Suprapubic skin (tissue), 4 donors: Measurements from ENCODE around the gene HLCS. TPM values are rescaled to one million over a fixed set of nuclear protein-coding genes. Genes with fewer than 3 reads are reported as not detected.

ENCODE experiments used
- DNase-seq, 2 donors: peaks; one replicate each; pipeline ENCODE4 v3.0.0-alpha.2; 2019; ENCODE audit warnings: low spot score in 2 of 2
- H3K27ac ChIP-seq: fragments of 200-600 bp; sonication (generic); one replicate; pipeline ENCODE4 v1.5.1; 2019
- H3K27me3 ChIP-seq: fragments of 200-600 bp; sonication (generic); one replicate; pipeline ENCODE4 v1.5.1; 2019
- H3K36me3 ChIP-seq: fragments of 200-600 bp; sonication (generic); one replicate; pipeline ENCODE4 v1.5.1; 2019
- H3K4me1 ChIP-seq: fragments of 200-600 bp; sonication (generic); one replicate; pipeline ENCODE4 v1.5.1; 2019
- H3K4me3 ChIP-seq: fragments of 200-600 bp; sonication (generic); one replicate; pipeline ENCODE4 v1.5.1; 2019; ENCODE audit warnings: mild to moderate bottlenecking
- H3K9me3 ChIP-seq: fragments of 200-600 bp; sonication (generic); one replicate; pipeline ENCODE4 v1.5.1; 2019
- EP300 ChIP-seq: sonication (generic); formaldehyde crosslinking; IDR thresholded peaks from one replicate; pipeline ENCODE4 v1.6.1; 2017; ENCODE audit warnings: antibody characterized with exemption
- POLR2A ChIP-seq, 2 donors: fragments of 450-650 bp; IDR thresholded peaks; one replicate each; pipeline ENCODE4 v1.6.1; 2017; ENCODE audit warnings: antibody characterized with exemption in 2 of 2, mild to moderate bottlenecking in 2 of 2, moderate library complexity in 2 of 2
- POLR2AphosphoS5 ChIP-seq, 3 donors: sonication (generic); formaldehyde crosslinking; IDR thresholded peaks; one replicate each; pipeline ENCODE4 v1.6.1; 2017; ENCODE audit warnings: antibody characterized with exemption in 3 of 3
- whole genome bisulfite sequencing: methylation state at CpG from one replicate; pipeline ENCODE4 v1.1.5; 2018; 5-methylcytosine and 5-hydroxymethylcytosine counted together
- total RNA-seq, 4 donors: library from RNA; depleted of rRNA; stranded (reverse); fragments of >200 nt; gene quantifications; one replicate each; pipeline ENCODE4 v1.1.0, GENCODE V29; 2016
- TF ChIP-seq, protein P1 (sequence below), 2 donors: fragments of 200-600 bp in 1 of 2; fragments of 450-650 bp in 1 of 2; sonication (generic) in 1 of 2; IDR thresholded peaks; one replicate each; pipeline ENCODE4 v1.5.1; 2016 to 2019; ENCODE audit warnings: antibody characterized with exemption in 2 of 2, mild to moderate bottlenecking in 1 of 2, moderate library complexity in 1 of 2

Gene HLCS
- total RNA-seq, 4 donors from 2014 or later: 8.4 to 16.1 (median 11.5) TPM

DNA sequence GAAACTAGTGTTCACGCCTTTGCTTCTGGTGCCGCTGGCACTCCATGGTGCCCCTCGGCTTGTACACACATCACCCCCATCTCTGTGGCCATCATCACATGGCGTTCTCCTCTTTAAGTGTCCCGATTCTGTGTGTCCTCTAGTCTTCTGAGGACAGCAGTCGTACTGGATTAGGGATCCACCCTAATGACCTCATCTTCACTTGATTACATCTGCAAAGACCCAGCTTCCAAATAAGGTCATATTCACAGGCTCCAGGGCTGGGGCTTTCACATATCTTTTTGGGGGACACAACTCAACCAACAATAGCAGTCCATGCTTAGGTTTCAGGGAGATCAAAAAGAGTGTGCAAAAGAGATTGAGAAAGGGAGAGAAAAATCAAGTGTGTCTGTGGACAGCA is 64.9 kb downstream of the HLCS start:
- Histone ChIP-seq H3K9me3 (no peaks in the 10 kb centered on the region), H3K27ac (no peak overlapping the region), H3K4me3 (no peak overlapping the region), H3K27me3 (no peaks in the 10 kb centered on the region), H3K4me1 (no peaks in the 10 kb centered on the region), H3K36me3 (peaks cover 6% of the 10 kb centered on the region)
- TF ChIP-seq EP300 (no peak), POLR2A (IDR thresholded peaks at IDR 0.05) (no peak), POLR2AphosphoS5 (IDR thresholded peaks at IDR 0.05) (no peak)
- TF ChIP-seq, protein P1, sequence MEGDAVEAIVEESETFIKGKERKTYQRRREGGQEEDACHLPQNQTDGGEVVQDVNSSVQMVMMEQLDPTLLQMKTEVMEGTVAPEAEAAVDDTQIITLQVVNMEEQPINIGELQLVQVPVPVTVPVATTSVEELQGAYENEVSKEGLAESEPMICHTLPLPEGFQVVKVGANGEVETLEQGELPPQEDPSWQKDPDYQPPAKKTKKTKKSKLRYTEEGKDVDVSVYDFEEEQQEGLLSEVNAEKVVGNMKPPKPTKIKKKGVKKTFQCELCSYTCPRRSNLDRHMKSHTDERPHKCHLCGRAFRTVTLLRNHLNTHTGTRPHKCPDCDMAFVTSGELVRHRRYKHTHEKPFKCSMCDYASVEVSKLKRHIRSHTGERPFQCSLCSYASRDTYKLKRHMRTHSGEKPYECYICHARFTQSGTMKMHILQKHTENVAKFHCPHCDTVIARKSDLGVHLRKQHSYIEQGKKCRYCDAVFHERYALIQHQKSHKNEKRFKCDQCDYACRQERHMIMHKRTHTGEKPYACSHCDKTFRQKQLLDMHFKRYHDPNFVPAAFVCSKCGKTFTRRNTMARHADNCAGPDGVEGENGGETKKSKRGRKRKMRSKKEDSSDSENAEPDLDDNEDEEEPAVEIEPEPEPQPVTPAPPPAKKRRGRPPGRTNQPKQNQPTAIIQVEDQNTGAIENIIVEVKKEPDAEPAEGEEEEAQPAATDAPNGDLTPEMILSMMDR (IDR thresholded peaks at IDR 0.05): no peak
- 94% methylated on average over 6 of the region's 6 CpGs for WGBS
- no peak for DNase-seq

GRCh38 chr21:36893581-36893980 is 72.9 kb downstream of the HLCS start:
- Histone ChIP-seq H3K4me1 (no peaks in the 10 kb centered on the region), H3K27me3 (no peaks in the 10 kb centered on the region), H3K36me3 (no peaks in the 10 kb centered on the region), H3K27ac (no peak overlapping the region), H3K4me3 (no peak overlapping the region), H3K9me3 (no peaks in the 10 kb centered on the region)
- TF ChIP-seq EP300: no peak
- no peak for TF ChIP-seq POLR2AphosphoS5 (IDR thresholded peaks at IDR 0.05)
- TF ChIP-seq, protein P1 (IDR thresholded peaks at IDR 0.05): no peak
- no peak for TF ChIP-seq POLR2A (IDR thresholded peaks at IDR 0.05)
- 95% methylated on average over 11 of the region's 11 CpGs for WGBS
- no peak for DNase-seq

DNA sequence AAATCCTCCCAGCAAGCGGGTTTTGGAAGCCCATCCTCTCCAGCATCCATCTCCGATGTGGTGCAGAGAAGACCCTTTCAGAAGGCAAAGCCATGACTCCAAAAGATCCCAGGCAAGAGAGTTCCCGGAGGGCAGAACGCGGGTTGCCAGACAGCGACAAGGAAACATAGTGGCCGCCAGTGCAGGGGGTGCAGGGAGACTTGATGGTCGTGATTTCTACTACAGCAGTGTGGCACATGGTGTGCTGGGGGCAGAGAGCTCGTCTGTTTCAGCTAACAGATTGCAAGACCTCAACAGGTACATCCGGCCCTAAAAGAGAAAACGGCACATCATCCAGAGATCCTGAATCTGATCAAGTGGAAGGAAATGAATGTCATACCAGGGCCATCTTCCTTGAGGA is 74.3 kb downstream of the HLCS start:
- WGBS: 88% methylated on average over 11 of the region's 11 CpGs

GRCh38 chr21:36891692-36892091 is 74.8 kb downstream of the HLCS start:
- Histone ChIP-seq H3K4me1 (no peaks in the 10 kb centered on the region), H3K27me3 (no peaks in the 10 kb centered on the region), H3K4me3 (no peak overlapping the region), H3K27ac (no peak overlapping the region), H3K36me3 (no peaks in the 10 kb centered on the region), H3K9me3 (no peaks in the 10 kb centered on the region)
- TF ChIP-seq EP300 (no peak), POLR2AphosphoS5 (IDR thresholded peaks at IDR 0.05) (no peak)
- TF ChIP-seq, protein P1 (IDR thresholded peaks at IDR 0.05): no peak
- no peak for DNase-seq
- 50% methylated on average over 2 of the region's 2 CpGs for WGBS

More for the DNA sequence above, 74.3 kb downstream of the HLCS start:
- DNase-seq: no peak
- H3K4me3 ChIP-seq: no peak overlapping the region
- H3K4me1 ChIP-seq: no peaks in the 10 kb centered on the region
- TF ChIP-seq, protein P1 (IDR thresholded peaks at IDR 0.05): no peak
- TF ChIP-seq EP300 (no peak), POLR2A (IDR thresholded peaks at IDR 0.05) (no peak), POLR2AphosphoS5 (IDR thresholded peaks at IDR 0.05) (no peak)
- H3K27ac ChIP-seq: no peak overlapping the region
- no peaks in the 10 kb centered on the region for H3K36me3 ChIP-seq
- no peaks in the 10 kb centered on the region for H3K27me3 ChIP-seq
- H3K9me3 ChIP-seq: no peaks in the 10 kb centered on the region

- no peak overlapping the region for H3K4me3 ChIP-seq
- WGBS: 94% methylated on average over 5 of the region's 5 CpGs
- H3K36me3 ChIP-seq: no peaks in the 10 kb centered on the region
- no peaks in the 10 kb centered on the region for H3K9me3 ChIP-seq
- H3K27me3 ChIP-seq: no peaks in the 10 kb centered on the region
- H3K27ac ChIP-seq: no peak overlapping the region
- H3K4me1 ChIP-seq: no peaks in the 10 kb centered on the region
- no peak for DNase-seq
- TF ChIP-seq POLR2AphosphoS5 (IDR thresholded peaks at IDR 0.05) (no peak), POLR2A (IDR thresholded peaks at IDR 0.05) (no peak), EP300 (no peak)
- TF ChIP-seq, protein P1 (IDR thresholded peaks at IDR 0.05): no peak
These were observed 75.3 kb downstream of the HLCS start for GRCh38 chr21:36891121-36891520.
